GM12864 (cell line): Measurements from ENCODE around the gene MARCHF7.
"Not testable (repeated sequence)": the region's sequence is repeated elsewhere in the genome, so short reads cannot be mapped to it uniquely, and the experiment has no call there.

Experiments
- DNase-seq: peaks from one replicate; pipeline ENCODE4 v3.0.0-alpha.2; 2011; ENCODE audit warnings: low read depth
- H3K4me3 ChIP-seq: 2 replicates; pipeline ENCODE4 v1.5.1; 2011; ENCODE audit warnings: mild to moderate bottlenecking, low read depth, low read length, control low read depth
- TF ChIP-seq, protein P1 (sequence below): IDR thresholded peaks from 2 replicates; pipeline ENCODE4 v1.5.1; 2011; ENCODE audit warnings: low read depth, mild to moderate bottlenecking, moderate library complexity, low read length, control low read depth, inconsistent platforms; ENCODE audit errors: missing control alignments

The MARCHF7 gene, protein sequence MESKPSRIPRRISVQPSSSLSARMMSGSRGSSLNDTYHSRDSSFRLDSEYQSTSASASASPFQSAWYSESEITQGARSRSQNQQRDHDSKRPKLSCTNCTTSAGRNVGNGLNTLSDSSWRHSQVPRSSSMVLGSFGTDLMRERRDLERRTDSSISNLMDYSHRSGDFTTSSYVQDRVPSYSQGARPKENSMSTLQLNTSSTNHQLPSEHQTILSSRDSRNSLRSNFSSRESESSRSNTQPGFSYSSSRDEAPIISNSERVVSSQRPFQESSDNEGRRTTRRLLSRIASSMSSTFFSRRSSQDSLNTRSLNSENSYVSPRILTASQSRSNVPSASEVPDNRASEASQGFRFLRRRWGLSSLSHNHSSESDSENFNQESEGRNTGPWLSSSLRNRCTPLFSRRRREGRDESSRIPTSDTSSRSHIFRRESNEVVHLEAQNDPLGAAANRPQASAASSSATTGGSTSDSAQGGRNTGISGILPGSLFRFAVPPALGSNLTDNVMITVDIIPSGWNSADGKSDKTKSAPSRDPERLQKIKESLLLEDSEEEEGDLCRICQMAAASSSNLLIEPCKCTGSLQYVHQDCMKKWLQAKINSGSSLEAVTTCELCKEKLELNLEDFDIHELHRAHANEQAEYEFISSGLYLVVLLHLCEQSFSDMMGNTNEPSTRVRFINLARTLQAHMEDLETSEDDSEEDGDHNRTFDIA

GRCh38 chr2:159712143-159712928, at the start of gene MARCHF7:
MARCHF7 (plus strand) TSS chr2:159712506; CDS start chr2:159729023, 16,517 bp downstream.
- peak; percentile 82 for DNase-seq
- TF ChIP-seq, protein P1, sequence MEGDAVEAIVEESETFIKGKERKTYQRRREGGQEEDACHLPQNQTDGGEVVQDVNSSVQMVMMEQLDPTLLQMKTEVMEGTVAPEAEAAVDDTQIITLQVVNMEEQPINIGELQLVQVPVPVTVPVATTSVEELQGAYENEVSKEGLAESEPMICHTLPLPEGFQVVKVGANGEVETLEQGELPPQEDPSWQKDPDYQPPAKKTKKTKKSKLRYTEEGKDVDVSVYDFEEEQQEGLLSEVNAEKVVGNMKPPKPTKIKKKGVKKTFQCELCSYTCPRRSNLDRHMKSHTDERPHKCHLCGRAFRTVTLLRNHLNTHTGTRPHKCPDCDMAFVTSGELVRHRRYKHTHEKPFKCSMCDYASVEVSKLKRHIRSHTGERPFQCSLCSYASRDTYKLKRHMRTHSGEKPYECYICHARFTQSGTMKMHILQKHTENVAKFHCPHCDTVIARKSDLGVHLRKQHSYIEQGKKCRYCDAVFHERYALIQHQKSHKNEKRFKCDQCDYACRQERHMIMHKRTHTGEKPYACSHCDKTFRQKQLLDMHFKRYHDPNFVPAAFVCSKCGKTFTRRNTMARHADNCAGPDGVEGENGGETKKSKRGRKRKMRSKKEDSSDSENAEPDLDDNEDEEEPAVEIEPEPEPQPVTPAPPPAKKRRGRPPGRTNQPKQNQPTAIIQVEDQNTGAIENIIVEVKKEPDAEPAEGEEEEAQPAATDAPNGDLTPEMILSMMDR = peak; percentile 48
- H3K4me3 ChIP-seq = peak within 1 kb of the TSS; percentile 100

- not testable (repeated sequence) for DNase-seq
Measured at GRCh38 chr2:159667423-159667822, 44.9 kb upstream of the MARCHF7 start.

DNA sequence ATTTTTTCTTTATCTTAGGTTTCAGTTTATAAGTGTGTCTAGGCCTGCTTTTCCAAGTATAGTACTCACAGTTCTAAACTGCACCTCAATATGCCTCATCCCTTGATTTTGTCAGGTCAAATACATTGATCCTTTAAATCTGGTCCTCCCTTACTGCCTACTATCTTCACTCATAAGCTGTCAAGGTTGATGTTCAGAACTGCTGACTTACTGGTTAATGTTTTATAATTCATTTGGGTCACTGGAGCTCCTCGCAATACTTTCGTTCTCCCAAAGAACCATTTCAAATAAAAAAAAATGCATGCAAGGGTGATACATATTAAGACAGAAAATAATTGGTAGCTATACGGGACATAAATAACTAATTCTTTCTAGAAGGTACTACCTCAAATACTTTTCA, 41.3 kb upstream of the MARCHF7 start:
- TF ChIP-seq, protein P1 = no peak
- no peak for DNase-seq
- no peak overlapping the region for H3K4me3 ChIP-seq

More at GRCh38 chr2:159667423-159667822, 44.9 kb upstream of the MARCHF7 start:
- H3K4me3 ChIP-seq = not testable (repeated sequence)

DNA sequence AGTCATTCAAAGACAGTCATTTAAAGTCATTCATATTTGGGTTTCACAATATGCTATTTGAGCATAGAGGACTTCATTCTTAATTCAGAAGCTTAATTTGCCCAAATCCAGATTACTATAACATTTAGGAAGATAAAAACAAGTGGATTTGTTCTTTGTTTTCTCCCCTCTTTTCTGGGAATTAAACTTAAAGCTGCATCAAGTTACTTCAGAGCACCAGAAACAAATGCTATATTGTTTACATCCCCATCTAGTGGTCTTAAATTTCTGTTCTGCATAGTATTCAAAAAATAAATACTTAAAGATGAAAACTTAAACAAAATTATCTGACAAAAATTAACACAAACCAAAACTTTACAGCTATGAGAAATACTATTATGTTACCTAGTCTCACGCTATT, 34.7 kb upstream of the MARCHF7 start:
- DNase-seq = no peak
- TF ChIP-seq, protein P1 = no peak
- H3K4me3 ChIP-seq = no peak overlapping the region

DNA sequence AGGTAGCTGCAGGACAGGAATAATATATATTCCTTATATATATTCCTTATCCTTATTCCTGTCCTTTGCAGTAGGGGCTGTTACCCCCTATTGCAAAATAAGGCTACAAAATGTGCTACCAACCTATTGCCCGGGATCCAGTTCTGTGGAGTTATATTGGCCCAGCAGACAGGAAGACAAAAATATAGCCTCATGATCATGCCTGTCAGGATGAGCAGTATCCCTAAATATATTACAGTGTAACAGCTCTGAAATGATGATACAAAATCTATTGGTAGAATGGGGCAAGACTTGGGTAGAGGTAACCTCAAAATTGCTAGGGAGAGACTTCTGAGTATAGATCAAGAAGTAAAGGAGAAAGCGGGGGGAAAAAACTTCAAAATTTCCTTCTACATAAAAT, 31.6 kb upstream of the MARCHF7 start:
- no peak for DNase-seq
- H3K4me3 ChIP-seq = no peak overlapping the region
- TF ChIP-seq, protein P1 = no peak

DNA sequence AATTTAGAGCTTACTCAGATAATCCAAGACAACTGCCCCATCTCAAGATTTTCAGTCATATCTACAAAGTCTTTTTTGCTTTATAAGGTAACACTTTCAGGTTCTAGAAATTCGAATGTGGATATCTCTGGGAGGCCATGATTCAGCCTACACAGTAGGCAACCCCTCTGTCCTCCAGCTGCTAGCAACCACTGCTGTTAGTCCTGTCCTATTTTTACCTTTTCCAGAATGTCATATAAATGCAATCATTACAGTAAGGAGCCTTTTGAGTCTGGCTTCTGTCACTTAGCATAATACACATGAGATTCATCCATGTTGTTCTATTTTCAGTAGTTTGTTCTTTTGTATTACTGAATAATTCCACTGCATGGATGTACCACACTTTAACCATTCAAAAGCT, 28.5 kb upstream of the MARCHF7 start:
- TF ChIP-seq, protein P1 = no peak
- no peak for DNase-seq
- no peak overlapping the region for H3K4me3 ChIP-seq

DNA sequence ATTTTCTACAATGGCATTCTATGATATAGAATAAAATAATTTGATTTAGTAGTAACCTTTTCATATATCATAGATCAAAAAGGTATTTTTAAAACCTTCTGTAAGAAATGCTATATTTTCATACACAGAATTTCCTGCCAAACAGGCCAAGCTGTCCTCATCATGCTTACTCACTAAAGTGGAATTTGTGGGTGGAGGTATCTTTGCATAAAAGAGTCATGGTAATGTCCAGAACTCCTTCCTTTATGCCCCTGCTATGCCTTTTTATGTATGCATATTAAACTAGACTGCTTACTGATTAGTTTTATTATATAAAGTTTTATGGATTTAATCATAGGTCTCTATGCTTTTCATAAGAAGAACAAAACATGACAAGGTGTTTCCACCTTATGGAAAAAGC, 27.5 kb upstream of the MARCHF7 start:
- DNase-seq = no peak
- TF ChIP-seq, protein P1 = no peak
- H3K4me3 ChIP-seq = no peak overlapping the region
